H9 (cell line): ENCODE data around the gene CDC42EP3. TPM values are rescaled to one million over a fixed set of nuclear protein-coding genes. Genes with fewer than 3 reads are reported as not detected.

Experiments
- DNase-seq: peaks from one replicate; pipeline ENCODE4 v3.0.0-alpha.2; 2017
- H2AFZ ChIP-seq: one replicate; pipeline ENCODE4 v1.6.1; 2013; ENCODE audit warnings: mild to moderate bottlenecking, low read length, control low read depth, moderate library complexity
- H2AK5ac ChIP-seq: 2 replicates; pipeline ENCODE4 v1.6.1; 2013; ENCODE audit warnings: low read length, control low read depth, mixed read lengths; ENCODE audit not compliant: insufficient read length
- H2BK120ac ChIP-seq: one replicate; pipeline ENCODE4 v1.6.1; 2013; ENCODE audit warnings: low read depth, mild to moderate bottlenecking, low read length, control low read depth, inconsistent platforms; ENCODE audit not compliant: poor library complexity, severe bottlenecking
- H2BK12ac ChIP-seq: 2 replicates; pipeline ENCODE4 v1.6.1; 2013; ENCODE audit warnings: low read length, control low read depth, mixed read lengths, low read depth; ENCODE audit not compliant: insufficient read length
- H2BK15ac ChIP-seq: 2 replicates; pipeline ENCODE4 v1.6.1; 2013; ENCODE audit warnings: low read depth, low read length, control low read depth
- H2BK20ac ChIP-seq: one replicate; pipeline ENCODE4 v1.6.1; 2013; ENCODE audit warnings: low read depth, mild to moderate bottlenecking, low read length, control low read depth, inconsistent platforms; ENCODE audit not compliant: poor library complexity, severe bottlenecking
- H2BK5ac ChIP-seq: 2 replicates; pipeline ENCODE4 v1.6.1; 2013; ENCODE audit warnings: low read length, control low read depth, mixed read lengths; ENCODE audit not compliant: insufficient read length
- H3K14ac ChIP-seq: 2 replicates; pipeline ENCODE4 v1.6.1; 2013; ENCODE audit warnings: low read length, control low read depth; ENCODE audit not compliant: insufficient read depth
- H3K18ac ChIP-seq: 2 replicates; pipeline ENCODE4 v1.6.1; 2013; ENCODE audit warnings: low read depth, mild to moderate bottlenecking, mixed read lengths, low read length, control low read depth; ENCODE audit not compliant: insufficient read length
- H3K23ac ChIP-seq: 2 replicates; pipeline ENCODE4 v1.6.1; 2013; ENCODE audit warnings: low read length, control low read depth, mixed read lengths, low read depth; ENCODE audit not compliant: insufficient read length
- H3K23me2 ChIP-seq: 2 replicates; pipeline ENCODE4 v1.6.1; 2013; ENCODE audit warnings: low read depth, mild to moderate bottlenecking, mixed read lengths, low read length, control low read depth; ENCODE audit not compliant: insufficient read length, poor library complexity, severe bottlenecking
- H3K27ac ChIP-seq: 2 replicates; pipeline ENCODE4 v1.5.1; 2013; ENCODE audit warnings: low read length, control low read depth, mixed read lengths, low read depth; ENCODE audit not compliant: insufficient read length
- H3K27me3 ChIP-seq: 2 replicates; pipeline ENCODE4 v1.6.1; 2013; ENCODE audit warnings: low read length, control low read depth, inconsistent platforms; ENCODE audit not compliant: insufficient read depth
- H3K4ac ChIP-seq: 2 replicates; pipeline ENCODE4 v1.6.1; 2013; ENCODE audit warnings: low read depth, mild to moderate bottlenecking, control low read depth, inconsistent platforms, low read length, moderate library complexity
- H3K4me1 ChIP-seq: 2 replicates; pipeline ENCODE4 v1.6.1; 2013; ENCODE audit warnings: low read length, control low read depth, inconsistent platforms; ENCODE audit not compliant: insufficient read depth
- H3K4me2 ChIP-seq: 2 replicates; pipeline ENCODE4 v1.6.1; 2013; ENCODE audit warnings: low read length, control low read depth, mixed read lengths; ENCODE audit not compliant: insufficient read length, insufficient read depth
- H3K56ac ChIP-seq: 2 replicates; pipeline ENCODE4 v1.6.1; 2013; ENCODE audit warnings: low read depth, mild to moderate bottlenecking, mixed read lengths, low read length, control low read depth; ENCODE audit not compliant: insufficient read length
- H3K79me1 ChIP-seq: 2 replicates; pipeline ENCODE4 v1.6.1; 2013; ENCODE audit warnings: low read depth, mild to moderate bottlenecking, moderate library complexity, low read length, control low read depth, inconsistent platforms; ENCODE audit not compliant: insufficient read depth, poor library complexity, severe bottlenecking
- H3K79me2 ChIP-seq: 2 replicates; pipeline ENCODE4 v1.6.1; 2013; ENCODE audit warnings: low read length, control low read depth, inconsistent platforms; ENCODE audit not compliant: insufficient read depth
- H3K9ac ChIP-seq: 2 replicates; pipeline ENCODE4 v1.6.1; 2013; ENCODE audit warnings: low read length, control low read depth, mixed read lengths; ENCODE audit not compliant: insufficient read length; ENCODE audit errors: extremely low read depth
- H3K9me3 ChIP-seq: one replicate; pipeline ENCODE4 v1.6.1; 2013; ENCODE audit warnings: low read depth, low read length, inconsistent platforms; ENCODE audit not compliant: control insufficient read depth
- H3T11ph ChIP-seq: one replicate; pipeline ENCODE4 v1.6.1; 2013; ENCODE audit warnings: mild to moderate bottlenecking, low read length, control low read depth, inconsistent platforms
- H4K20me1 ChIP-seq: one replicate; pipeline ENCODE4 v1.6.1; 2013; ENCODE audit not compliant: control insufficient read depth, insufficient read length, insufficient read depth
- H4K5ac ChIP-seq: 2 replicates; pipeline ENCODE4 v1.6.1; 2013; ENCODE audit warnings: low read depth, mild to moderate bottlenecking, mixed read lengths, low read length, control low read depth; ENCODE audit not compliant: insufficient read length
- H4K8ac ChIP-seq: replicated peaks from 2 replicates; pipeline ENCODE4 v1.6.1; 2013; ENCODE audit warnings: low read length, control low read depth, mixed read lengths, low read depth; ENCODE audit not compliant: insufficient read length
- H4K91ac ChIP-seq: 2 replicates; pipeline ENCODE4 v1.6.1; 2013; ENCODE audit warnings: low read depth, mild to moderate bottlenecking, moderate library complexity, mixed read lengths, low read length, control low read depth; ENCODE audit not compliant: insufficient read length
- H3K27ac Mint-ChIP-seq, 3 experiments: 2 replicates in 2 of 3; 3 replicates in 1 of 3; pipeline ENCODE4 v1.8.0; 2020 to 2021; ENCODE audit warnings: mixed read lengths in 3 of 3, mild to moderate bottlenecking in 1 of 3, moderate library complexity in 1 of 3
- H3K27me3 Mint-ChIP-seq: 2 replicates; pipeline ENCODE4 v1.8.0; 2021; ENCODE audit warnings: low read depth, mild to moderate bottlenecking, moderate library complexity, mixed read lengths
- H3K36me3 Mint-ChIP-seq, 3 experiments: 2 replicates in 2 of 3; 3 replicates in 1 of 3; pipeline ENCODE4 v1.8.0; 2020 to 2021; ENCODE audit warnings: low read depth in 3 of 3, mixed read lengths in 3 of 3; ENCODE audit not compliant: insufficient read depth in 1 of 3
- H3K4me1 Mint-ChIP-seq, 2 experiments: 2 replicates each; pipeline ENCODE4 v1.8.0; 2020; ENCODE audit warnings: mixed read lengths in 2 of 2
- H3K4me3 Mint-ChIP-seq, 2 experiments: 2 replicates in 1 of 2; 3 replicates in 1 of 2; pipeline ENCODE4 v1.8.0; 2020 to 2021; ENCODE audit warnings: mild to moderate bottlenecking in 2 of 2, mixed read lengths in 2 of 2, moderate library complexity in 1 of 2
- H3K9me3 Mint-ChIP-seq, 2 experiments: 2 replicates in 1 of 2; 3 replicates in 1 of 2; pipeline ENCODE4 v1.8.0; 2020; ENCODE audit warnings: mild to moderate bottlenecking in 2 of 2, mixed read lengths in 2 of 2, moderate library complexity in 1 of 2
- CTCF ChIP-seq: fragments of 200-600 bp; sonication (generic); conservative IDR thresholded peaks from 3 replicates; pipeline ENCODE4 v1.8.0; 2021; ENCODE audit warnings: antibody characterized with exemption, mild to moderate bottlenecking
- WGBS: extraction: QIAGEN DNeasy Blood & Tissue Kit; methylation state at CpG from one replicate; pipeline ENCODE4 v1.1.7; 2013; ENCODE audit warnings: missing lambda C conversion rate, low lambda C conversion rate, mixed read lengths; ENCODE audit not compliant: insufficient read length; ENCODE audit errors: extremely low coverage; 5-methylcytosine and 5-hydroxymethylcytosine counted together
- total RNA-seq: library from RNA; stranded (reverse); gene quantifications from 2 replicates; pipeline ENCODE4 v1.2.1, GENCODE V29; 2021

CDC42EP3 gene
- total RNA-seq, 1 experiment from 2014 or later = 61.5 TPM

- Histone ChIP-seq H3K27ac (no peak overlapping the region), H3K79me1 (no peaks in the 10 kb centered on the region), H4K20me1 (no peaks in the 10 kb centered on the region), H3T11ph (no peak overlapping the region), H3K9ac (no peak overlapping the region), H3K79me2 (no peaks in the 10 kb centered on the region), H3K56ac (no peak overlapping the region), H3K4me1 (no peaks in the 10 kb centered on the region), H3K23me2 (no peaks in the 10 kb centered on the region), H2AK5ac (no peak overlapping the region), H4K91ac (no peak overlapping the region), H3K27me3 (no peaks in the 10 kb centered on the region), H4K8ac (no peak overlapping the region), H4K5ac (no peak overlapping the region), H3K23ac (no peak overlapping the region), H3K14ac (no peak overlapping the region), H2BK15ac (no peak overlapping the region), H3K18ac (no peak overlapping the region), H2BK120ac (no peak overlapping the region), H3K4ac (no peak overlapping the region), H3K9me3 (no peaks in the 10 kb centered on the region), H2AFZ (no peak overlapping the region), H2BK5ac (no peak overlapping the region), H2BK12ac (no peak overlapping the region), H3K4me2 (no peak overlapping the region), H2BK20ac (no peak overlapping the region)
- WGBS = no CpG with 5 or more reads among the region's 8 CpGs
- Mint-ChIP-seq H3K27ac (peak overlapping the region in 1 of 3 experiments; percentile 15; a peak in 1 of 7 replicates), H3K9me3 (no peaks in the 10 kb centered on the region), H3K4me1 (no peaks in the 10 kb centered on the region), H3K4me3 (no peak overlapping the region), H3K27me3 (peaks cover 2% of the 10 kb centered on the region; the same call in 1 of the 2 replicates), H3K36me3 (no peaks in the 10 kb centered on the region; a peak in 1 of 7 replicates)
- no peak for TF ChIP-seq CTCF
- no peak for DNase-seq
These were observed 47.2 kb downstream of the CDC42EP3 start for GRCh38 chr2:37623971-37624900.
